Lower lobe of right lung (tissue), 2 donors: ENCODE results near the gene TIMP1. TPM values are rescaled to one million over a fixed set of nuclear protein-coding genes. Genes with fewer than 3 reads are reported as not detected.

Experiments used
- ATAC-seq, 2 donors: fragments of 200-7000 bp; cut with Tn5 transposase; one replicate each; pipeline ENCODE4 v1.9.1; 2020 to 2022; ENCODE audit warnings: mild to moderate bottlenecking in 2 of 2, moderate library complexity in 2 of 2
- DNase-seq: peaks from one replicate; pipeline ENCODE4 v3.0.0-alpha.2; 2020
- H3K27ac ChIP-seq: fragments of 200-600 bp; one replicate; pipeline ENCODE4 v1.8.0; 2022
- H3K27me3 ChIP-seq: fragments of 200-600 bp; one replicate; pipeline ENCODE4 v1.8.0; 2022; ENCODE audit warnings: low read depth
- H3K36me3 ChIP-seq: fragments of 200-600 bp; one replicate; pipeline ENCODE4 v1.8.0; 2022; ENCODE audit warnings: mild to moderate bottlenecking
- H3K4me1 ChIP-seq: fragments of 200-600 bp; one replicate; pipeline ENCODE4 v1.8.0; 2022
- H3K4me3 ChIP-seq: fragments of 200-600 bp; one replicate; pipeline ENCODE4 v1.8.0; 2022; ENCODE audit warnings: mild to moderate bottlenecking
- H3K9me3 ChIP-seq: fragments of 200-600 bp; one replicate; pipeline ENCODE4 v1.8.0; 2022
- intact Hi-C: fragments of 100-400 bp; cut with DNase I; formaldehyde crosslinking; loops from one replicate; pipeline ENCODE4 v1.11.0; 2022
- microRNA-seq: library from miRNA; unstranded; fragments of <30 nt; microRNA quantifications from one replicate; pipeline ENCODE4 v1.2.0, GENCODE V29; 2020; ENCODE audit warnings: borderline number of aligned reads
- total RNA-seq: library from RNA; stranded (reverse); fragmentation: NEBNext Ultra II Directional; extraction: Animal tissue kit (Norgen Biotek cat#: 25700); gene quantifications from one replicate; pipeline ENCODE4 v1.2.1, GENCODE V29; 2021
- TF ChIP-seq, protein P1 (sequence below): fragments of 200-600 bp; IDR thresholded peaks from one replicate; pipeline ENCODE4 v1.8.0; 2022; ENCODE audit warnings: antibody characterized with exemption, mild to moderate bottlenecking
- donor health status: DM: no; HTN: yes; CAD: no; lungs with severe emphysema.

Gene TIMP1
- total RNA-seq, 1 donor from 2014 or later, result 189 TPM

DNA sequence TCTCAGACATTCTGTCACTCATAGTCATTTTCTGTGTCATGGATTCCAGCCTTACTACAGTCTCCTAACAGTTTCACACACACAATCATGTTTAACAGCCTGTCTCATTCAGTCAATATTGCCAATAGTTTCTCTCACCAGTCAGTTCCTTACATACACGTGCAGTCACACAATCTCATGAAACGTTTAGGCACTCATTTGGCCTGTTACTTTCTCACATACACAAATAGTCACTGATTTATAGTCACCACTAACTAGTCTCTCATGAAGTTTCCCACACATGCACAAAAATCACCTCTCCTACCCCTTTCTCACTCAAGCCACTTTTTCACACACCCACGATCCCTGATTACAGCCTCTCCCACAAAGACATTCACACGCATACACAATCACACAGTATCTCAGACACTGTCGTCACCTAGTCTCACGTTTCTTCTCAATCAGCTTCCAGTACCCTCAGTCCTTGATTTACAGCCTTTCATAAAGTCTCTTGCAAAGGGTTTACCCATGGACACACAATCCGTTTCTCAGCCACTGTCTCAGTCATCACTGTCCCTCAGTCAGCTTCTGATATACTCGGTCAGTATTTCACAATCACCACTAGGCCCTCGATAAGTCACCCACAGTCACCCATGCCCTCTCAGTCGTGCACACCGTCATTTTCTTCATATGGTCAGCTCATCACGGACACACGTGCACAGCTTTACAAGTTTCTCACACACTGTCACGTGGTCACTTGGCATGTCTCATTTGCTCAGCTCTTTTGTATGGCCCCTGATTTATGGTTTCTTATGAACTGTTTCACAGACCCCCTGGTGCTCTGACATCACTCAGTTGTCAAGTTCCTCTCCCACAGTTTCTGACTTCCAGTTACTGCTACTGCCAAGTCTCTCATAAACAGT, 51.7 kb downstream of the TIMP1 start:
- DNase-seq, result no peak
- no peaks in the 10 kb centered on the region for H3K27me3 ChIP-seq
- H3K27ac ChIP-seq, result no peak overlapping the region
- H3K4me1 ChIP-seq, result no peaks in the 10 kb centered on the region
- no peak overlapping the region for H3K4me3 ChIP-seq
- no peak for ATAC-seq
- H3K36me3 ChIP-seq, result peaks cover 28% of the 10 kb centered on the region
- TF ChIP-seq, protein P1, sequence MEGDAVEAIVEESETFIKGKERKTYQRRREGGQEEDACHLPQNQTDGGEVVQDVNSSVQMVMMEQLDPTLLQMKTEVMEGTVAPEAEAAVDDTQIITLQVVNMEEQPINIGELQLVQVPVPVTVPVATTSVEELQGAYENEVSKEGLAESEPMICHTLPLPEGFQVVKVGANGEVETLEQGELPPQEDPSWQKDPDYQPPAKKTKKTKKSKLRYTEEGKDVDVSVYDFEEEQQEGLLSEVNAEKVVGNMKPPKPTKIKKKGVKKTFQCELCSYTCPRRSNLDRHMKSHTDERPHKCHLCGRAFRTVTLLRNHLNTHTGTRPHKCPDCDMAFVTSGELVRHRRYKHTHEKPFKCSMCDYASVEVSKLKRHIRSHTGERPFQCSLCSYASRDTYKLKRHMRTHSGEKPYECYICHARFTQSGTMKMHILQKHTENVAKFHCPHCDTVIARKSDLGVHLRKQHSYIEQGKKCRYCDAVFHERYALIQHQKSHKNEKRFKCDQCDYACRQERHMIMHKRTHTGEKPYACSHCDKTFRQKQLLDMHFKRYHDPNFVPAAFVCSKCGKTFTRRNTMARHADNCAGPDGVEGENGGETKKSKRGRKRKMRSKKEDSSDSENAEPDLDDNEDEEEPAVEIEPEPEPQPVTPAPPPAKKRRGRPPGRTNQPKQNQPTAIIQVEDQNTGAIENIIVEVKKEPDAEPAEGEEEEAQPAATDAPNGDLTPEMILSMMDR, result no peak
- intact Hi-C loops, result no loop called here
- H3K9me3 ChIP-seq, result no peaks in the 10 kb centered on the region

DNA sequence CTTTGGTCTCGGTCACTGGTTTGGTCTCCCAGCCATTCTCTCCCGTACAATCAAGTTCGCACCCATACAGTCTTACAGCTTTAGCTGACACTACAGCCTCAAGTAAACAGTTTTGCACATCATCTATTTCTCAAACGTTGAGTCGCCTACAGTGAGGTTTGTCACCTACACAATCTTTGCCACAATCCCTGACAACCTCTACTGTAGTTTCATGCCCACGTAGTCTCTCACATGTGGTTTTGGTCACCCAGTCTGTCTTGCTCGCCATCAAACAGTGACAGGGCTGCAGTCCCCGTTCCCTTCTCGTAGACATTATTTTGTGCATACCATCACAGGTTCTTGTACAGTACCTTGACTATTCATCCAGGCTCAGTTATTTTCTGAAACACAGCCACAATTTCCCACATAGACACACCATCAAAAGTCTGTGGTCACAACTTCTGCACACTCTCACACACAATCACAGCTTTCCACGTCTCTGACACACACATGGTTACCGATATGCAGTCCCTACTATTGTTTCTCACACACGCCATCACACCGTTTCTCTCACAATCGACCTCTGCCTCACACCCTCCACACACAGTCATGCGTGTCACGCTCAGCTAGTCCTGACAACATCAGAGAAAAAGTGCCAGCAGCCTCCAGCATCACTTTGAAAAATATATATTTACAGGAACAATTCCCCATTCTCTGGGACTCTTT, 52.8 kb downstream of the TIMP1 start:
- no peak overlapping the region for H3K4me3 ChIP-seq
- intact Hi-C loops, result no loop called here
- H3K9me3 ChIP-seq, result no peaks in the 10 kb centered on the region
- no peak for ATAC-seq
- H3K4me1 ChIP-seq, result no peaks in the 10 kb centered on the region
- no peak for DNase-seq
- no peak overlapping the region for H3K27ac ChIP-seq
- H3K27me3 ChIP-seq, result no peaks in the 10 kb centered on the region
- TF ChIP-seq, protein P1, result no peak
- H3K36me3 ChIP-seq, result peaks cover 37% of the 10 kb centered on the region

Small RNA genes lying within 50 kb of the gene (microRNA-seq; reads per million reads assigned to microRNA genes)
- not detected for gene MIR4769

Other genes with a start within 250 kb of the TIMP1 start
- 0.21 TPM for gene ZNF157, start 211.9 kb upstream of the TIMP1 start, total RNA-seq
- gene ZNF41, start 99.2 kb upstream of the TIMP1 start, total RNA-seq, result 10.4 TPM
- gene ARAF, start 21.2 kb upstream of the TIMP1 start, total RNA-seq, result 90.1 TPM
- gene SYN1, start 37.4 kb downstream of the TIMP1 start, total RNA-seq, result 0.44 TPM
- gene CFP, start 47.5 kb downstream of the TIMP1 start, total RNA-seq, result 24.8 TPM
- 25.3 TPM for gene ELK1, start 68.1 kb downstream of the TIMP1 start, total RNA-seq
- 85.5 TPM for gene UXT, start 76.7 kb downstream of the TIMP1 start, total RNA-seq